Measurements from ENCODE around the gene NDST1. TPM values are rescaled to one million over a fixed set of nuclear protein-coding genes. Genes with fewer than 3 reads are reported as not detected.

Gene NDST1
- total and polyA plus RNA-seq, 2 donors (not counting 3 experiments of a cell fraction or from before 2014, with no cell fraction given): 38.6 to 102 TPM

- DNase-seq (ENCODE audit: low read depth, low spot score): no peak
- H3K4me3 ChIP-seq (replicated peaks in 1 of 3; ENCODE audit: insufficient read depth in 1 of 3, low read depth in 1 of 3, low read length in 3 of 3): no peak overlapping the region
- H3K9ac ChIP-seq (replicated peaks; ENCODE audit: extremely low read depth, insufficient read depth, low read length): no peak overlapping the region
- no peaks in the 10 kb centered on the region for H3K9me1 ChIP-seq (replicated peaks; ENCODE audit: control insufficient read depth, extremely low read depth, insufficient read depth, low read length)
- H3K4me2 ChIP-seq (ENCODE audit: insufficient read depth, low read length): no peak overlapping the region
- no peaks in the 10 kb centered on the region for H3K27me3 ChIP-seq (ENCODE audit: control insufficient read depth in 2 of 2, insufficient read depth in 2 of 2, low read length in 2 of 2)
- H3K36me3 ChIP-seq (ENCODE audit: control insufficient read depth in 2 of 2, extremely low read depth in 1 of 2, insufficient read depth in 2 of 2, low read length in 2 of 2): peaks cover 4 to 41% of the 10 kb centered on the region in 2 experiments
- peaks cover 20% of the 10 kb centered on the region for H3K4me1 ChIP-seq (ENCODE audit: control insufficient read depth, extremely low read depth, insufficient read depth, low read length)
- TF ChIP-seq EZH2 (IDR thresholded peaks at IDR 0.05; ENCODE audit: borderline replicate concordance, low read depth, low read length, severe bottlenecking) (no peak), FOS (IDR thresholded peaks at IDR 0.05; ENCODE audit: borderline replicate concordance, insufficient read depth, low read length) (no peak), GATA2 (IDR thresholded peaks at IDR 0.05; ENCODE audit: insufficient read depth, insufficient read length, low read depth, low read length) (no peak), POLR2A (IDR thresholded peaks at IDR 0.05; ENCODE audit: low read depth, low read length) (no peak), POLR2AphosphoS5 (IDR thresholded peaks at IDR 0.05; ENCODE audit: insufficient read depth, low read depth, low read length) (no peak), JUN (IDR thresholded peaks at IDR 0.05; ENCODE audit: borderline replicate concordance, insufficient read depth, insufficient read length, low read depth) (no peak), MYC (IDR thresholded peaks at IDR 0.05; ENCODE audit: low read depth, low read length) (no peak)
- TF ChIP-seq, protein P1, sequence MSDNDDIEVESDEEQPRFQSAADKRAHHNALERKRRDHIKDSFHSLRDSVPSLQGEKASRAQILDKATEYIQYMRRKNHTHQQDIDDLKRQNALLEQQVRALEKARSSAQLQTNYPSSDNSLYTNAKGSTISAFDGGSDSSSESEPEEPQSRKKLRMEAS (IDR thresholded peaks at IDR 0.05; ENCODE audit: insufficient read depth, insufficient read length): no peak
- TF ChIP-seq, protein P2, sequence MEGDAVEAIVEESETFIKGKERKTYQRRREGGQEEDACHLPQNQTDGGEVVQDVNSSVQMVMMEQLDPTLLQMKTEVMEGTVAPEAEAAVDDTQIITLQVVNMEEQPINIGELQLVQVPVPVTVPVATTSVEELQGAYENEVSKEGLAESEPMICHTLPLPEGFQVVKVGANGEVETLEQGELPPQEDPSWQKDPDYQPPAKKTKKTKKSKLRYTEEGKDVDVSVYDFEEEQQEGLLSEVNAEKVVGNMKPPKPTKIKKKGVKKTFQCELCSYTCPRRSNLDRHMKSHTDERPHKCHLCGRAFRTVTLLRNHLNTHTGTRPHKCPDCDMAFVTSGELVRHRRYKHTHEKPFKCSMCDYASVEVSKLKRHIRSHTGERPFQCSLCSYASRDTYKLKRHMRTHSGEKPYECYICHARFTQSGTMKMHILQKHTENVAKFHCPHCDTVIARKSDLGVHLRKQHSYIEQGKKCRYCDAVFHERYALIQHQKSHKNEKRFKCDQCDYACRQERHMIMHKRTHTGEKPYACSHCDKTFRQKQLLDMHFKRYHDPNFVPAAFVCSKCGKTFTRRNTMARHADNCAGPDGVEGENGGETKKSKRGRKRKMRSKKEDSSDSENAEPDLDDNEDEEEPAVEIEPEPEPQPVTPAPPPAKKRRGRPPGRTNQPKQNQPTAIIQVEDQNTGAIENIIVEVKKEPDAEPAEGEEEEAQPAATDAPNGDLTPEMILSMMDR (IDR thresholded peaks at IDR 0.05; ENCODE audit: extremely low read depth in 1 of 2, insufficient read depth in 1 of 2, low read depth in 1 of 2, low read length in 2 of 2): no peak
- dilution Hi-C loops (cut with MboI; ENCODE audit: extremely low pct_ligation_motif_present, low sequenced_read_pairs): no loop called here
- no TSS peak for BruUV-seq (replicated peaks)
- FAIRE-seq: no peak
- intact Hi-C loops (cut with micrococcal nuclease): no loop called here
- POLR2A ChIA-PET: no interaction called here
- no peaks in the 10 kb centered on the region for H3K9me3 ChIP-seq (replicated peaks; ENCODE audit: control insufficient read depth, insufficient read depth, low read length)
- no peak overlapping the region for H3K27ac ChIP-seq (ENCODE audit: insufficient read depth, low read depth, low read length)
- no peak overlapping the region for H2AFZ ChIP-seq (ENCODE audit: low read depth, low read length)
- H3K79me2 ChIP-seq (ENCODE audit: control insufficient read depth, insufficient read depth, low read length): no peaks in the 10 kb centered on the region
- CTCF ChIA-PET: interaction anchor here (1.1 to 9.3 kb wide), 4 partner anchors 16 to 81 kb away, joined by 3 to 168 read pairs (median 5); no protein-coding TSS in a partner anchor
- no peaks in the 10 kb centered on the region for H4K20me1 ChIP-seq (replicated peaks; ENCODE audit: control insufficient read depth, extremely low read depth, insufficient read depth, low read length)
Measured at GRCh38 chr5:150540042-150540441, 32.1 kb downstream of the NDST1 start.

Measured in endothelial cell of umbilical vein (primary cell).